A204.1 (cell line): Measurements from ENCODE around the gene TSPAN33.
"Not testable (repeated sequence)": the region's sequence is repeated elsewhere in the genome, so short reads cannot be mapped to it uniquely, and the experiment has no call there.

Source experiments
- FAIRE-seq: peaks from 2 replicates; lab custom pipeline; 2012; peaks lifted over from hg19 to GRCh38; lab: Jason Lieb, UNC

TSPAN33 gene

DNA sequence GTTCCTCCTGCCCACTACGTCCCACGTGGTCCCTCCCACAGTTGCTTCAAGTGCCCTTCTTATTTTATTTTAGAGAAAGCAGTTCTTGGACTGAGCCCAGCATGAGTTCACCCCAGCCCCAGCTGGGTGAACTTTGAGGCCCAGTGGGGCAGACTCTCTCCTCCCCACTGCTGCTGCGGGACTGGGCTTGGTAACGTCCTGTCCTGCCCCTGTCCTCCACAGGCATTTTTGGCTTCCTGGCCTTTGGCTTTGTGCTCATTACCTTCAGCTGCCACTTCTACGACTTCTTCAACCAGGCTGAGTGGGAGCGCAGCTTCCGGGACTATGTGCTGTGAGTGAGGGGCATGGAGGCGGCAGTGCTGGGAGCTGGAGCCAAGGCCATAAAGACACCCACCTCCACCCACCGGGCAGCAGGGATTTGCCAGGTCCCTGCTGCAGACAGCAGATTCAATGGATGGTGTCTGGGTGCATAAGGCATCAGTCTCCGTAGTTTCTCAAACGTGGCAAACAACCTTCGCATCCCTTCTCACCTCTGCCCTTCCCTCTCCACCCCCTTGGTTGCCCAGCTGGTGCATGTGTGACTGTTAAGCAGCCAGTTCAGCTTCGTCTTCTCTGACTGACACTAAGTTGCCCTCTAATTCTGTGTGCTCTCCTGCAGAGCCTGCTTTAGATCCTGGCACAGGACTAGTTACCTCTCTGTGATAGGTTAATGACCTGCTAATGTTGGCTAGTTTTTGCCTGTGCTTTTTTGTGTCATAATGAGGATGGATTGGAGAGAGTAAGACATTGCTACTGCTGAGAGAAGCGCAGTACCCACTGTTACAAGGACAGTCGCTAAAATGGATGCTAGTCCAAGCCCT lies 64.8 kb downstream of the TSPAN33 start:
- FAIRE-seq, result no peak

DNA sequence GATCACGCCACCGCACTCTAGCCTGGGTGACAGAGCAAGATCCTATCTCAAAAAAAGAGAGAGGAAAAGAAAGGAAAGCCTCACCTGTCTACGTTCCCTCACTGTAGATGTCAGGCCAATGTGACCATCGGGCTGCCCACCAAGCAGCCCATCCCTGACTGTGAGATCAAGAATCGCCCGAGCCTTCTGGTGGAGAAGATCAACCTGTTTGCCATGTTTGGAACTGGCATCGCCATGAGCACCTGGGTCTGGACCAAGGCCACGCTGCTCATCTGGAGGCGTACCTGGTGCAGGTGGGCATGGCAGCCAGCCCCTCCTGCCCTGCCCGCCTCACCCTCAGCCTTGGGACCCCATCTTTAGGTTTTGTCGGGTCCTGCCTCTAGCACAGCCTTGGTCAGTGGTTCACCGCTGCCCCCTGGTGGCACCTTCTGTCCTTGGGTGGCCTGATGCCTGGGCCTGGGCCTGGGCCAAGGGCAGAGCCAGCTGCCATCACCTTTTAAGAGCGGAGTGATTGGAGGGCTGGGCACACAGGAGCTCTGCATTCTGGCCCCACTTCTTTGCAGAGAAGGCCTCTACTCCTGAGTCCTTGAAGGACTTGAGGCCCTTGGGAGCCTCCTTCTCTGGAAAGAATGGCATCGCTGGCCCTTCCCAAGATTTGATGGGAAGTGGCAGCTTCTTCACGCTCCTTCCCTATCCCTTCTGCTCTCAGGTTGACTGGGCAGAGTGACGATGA lies 65.9 kb downstream of the TSPAN33 start:
- FAIRE-seq, result no peak

- no peak for FAIRE-seq
These were observed 66.4 kb downstream of the TSPAN33 start for GRCh38 chr7:129210989-129211312.

- no peak for FAIRE-seq
These were observed 67.6 kb downstream of the TSPAN33 start for GRCh38 chr7:129212126-129212525.

GRCh38 chr7:129212596-129212995 lies 68.1 kb downstream of the TSPAN33 start:
- FAIRE-seq, result no peak

GRCh38 chr7:129213828-129214227 lies 69.3 kb downstream of the TSPAN33 start:
- FAIRE-seq, result no peak

- FAIRE-seq, result not testable (repeated sequence)
These were observed 71.2 kb downstream of the TSPAN33 start for GRCh38 chr7:129215691-129216090.

- not testable (repeated sequence) for FAIRE-seq
These were observed 71.7 kb downstream of the TSPAN33 start for GRCh38 chr7:129216101-129216715.

DNA sequence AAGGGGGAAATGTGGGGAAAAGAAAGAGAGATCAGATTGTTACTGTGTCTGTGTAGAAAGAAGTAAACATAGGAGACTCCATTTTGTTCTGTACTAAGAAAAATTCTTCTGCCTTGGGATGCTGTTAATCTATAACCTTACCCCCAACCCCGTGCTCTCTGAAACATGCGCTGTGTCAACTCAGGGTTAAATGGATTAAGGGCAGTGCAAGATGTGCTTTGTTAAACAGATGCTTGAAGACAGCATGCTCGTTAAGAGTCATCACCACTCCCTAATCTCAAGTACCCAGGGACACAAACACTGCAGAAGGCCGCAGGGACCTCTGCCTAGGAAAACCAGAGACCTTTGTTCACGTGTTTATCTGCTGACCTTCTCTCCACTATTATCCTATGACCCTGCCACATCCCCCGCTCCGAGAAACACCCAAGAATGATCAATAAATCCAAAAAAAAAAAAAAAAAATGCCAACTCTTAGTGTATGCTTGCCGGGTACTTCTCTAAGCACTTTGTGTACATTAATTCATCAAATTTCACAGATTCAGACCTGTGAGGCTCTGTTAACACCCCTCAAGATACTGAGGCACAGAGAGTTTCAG lies 72.4 kb downstream of the TSPAN33 start:
- FAIRE-seq, result not testable (repeated sequence)

GRCh38 chr7:129218514-129219062 lies 74.1 kb downstream of the TSPAN33 start:
- FAIRE-seq, result peak; percentile 74

- not testable (repeated sequence) for FAIRE-seq
These were observed 74.7 kb downstream of the TSPAN33 start for GRCh38 chr7:129219166-129219565.
